IMR-90 (cell line): Measurements from ENCODE around the gene EDN2. TPM values are rescaled to one million over a fixed set of nuclear protein-coding genes. Genes with fewer than 3 reads are reported as not detected.

Source experiments
- ATAC-seq: fragments of 200-7000 bp; cut with Tn5 transposase; 2 replicates; pipeline ENCODE4 v1.9.1; 2020; ENCODE audit warnings: low read depth, mild to moderate bottlenecking, moderate library complexity
- BruUV-seq: library from RNA; stranded (reverse); fragments of 400-500 nt; replicated peaks from 2 replicates; lab custom pipeline; 2021; lab: Mats Ljungman, UMichigan
- CTCF ChIA-PET: fragments of 300-600 bp; formaldehyde crosslinking; extraction: SDS; loops from one replicate; lab custom pipeline; 2021; ENCODE audit warnings: antibody characterized with exemption; lab: Yijun Ruan, JAX
- POLR2A ChIA-PET: fragments of 300-600 bp; sonication (Branson Sonifier 250); formaldehyde crosslinking; loops from one replicate; lab custom pipeline; 2022; ENCODE audit warnings: antibody characterized with exemption; ENCODE audit not compliant: unreplicated experiment; lab: Charles Lee
- DNase-seq: peaks from one replicate; pipeline ENCODE4 v3.0.0; 2013
- H2AFZ ChIP-seq: replicated peaks from 2 replicates; pipeline ENCODE3; 2013; ENCODE audit warnings: low read length, mild to moderate bottlenecking; ENCODE audit not compliant: poor library complexity
- H2AK5ac ChIP-seq: 2 replicates; pipeline ENCODE4 v1.6.1; 2013; ENCODE audit warnings: low read depth, low read length, inconsistent platforms
- H2AK9ac ChIP-seq: replicated peaks from 2 replicates; pipeline ENCODE3; 2013; ENCODE audit warnings: mild to moderate bottlenecking, low read depth, low read length, moderate library complexity; ENCODE audit not compliant: poor library complexity
- H2BK120ac ChIP-seq: 2 replicates; pipeline ENCODE4 v1.6.1; 2013; ENCODE audit warnings: low read depth, low read length, inconsistent platforms
- H2BK15ac ChIP-seq: 3 replicates; pipeline ENCODE4 v1.6.1; 2013; ENCODE audit warnings: low read depth, low read length, inconsistent platforms
- H2BK20ac ChIP-seq: 2 replicates; pipeline ENCODE4 v1.6.1; 2013; ENCODE audit warnings: low read depth, mild to moderate bottlenecking, inconsistent platforms, low read length, moderate library complexity
- H2BK5ac ChIP-seq: 2 replicates; pipeline ENCODE4 v1.6.1; 2013; ENCODE audit warnings: mild to moderate bottlenecking, low read depth, low read length, inconsistent platforms; ENCODE audit not compliant: poor library complexity, severe bottlenecking
- H3K14ac ChIP-seq: replicated peaks from 2 replicates; pipeline ENCODE4 v1.6.1; 2013; ENCODE audit warnings: low read depth, low read length, inconsistent platforms
- H3K18ac ChIP-seq: 2 replicates; pipeline ENCODE4 v1.6.1; 2013; ENCODE audit warnings: low read depth, low read length, control low read depth
- H3K23ac ChIP-seq: 2 replicates; pipeline ENCODE4 v1.6.1; 2013; ENCODE audit warnings: low read depth, low read length, inconsistent platforms
- H3K27ac ChIP-seq: 2 replicates; pipeline ENCODE4 v1.5.1; 2013; ENCODE audit warnings: mild to moderate bottlenecking, control low read depth, low read length; ENCODE audit not compliant: insufficient read depth
- H3K27me3 ChIP-seq: 2 replicates; pipeline ENCODE4 v1.6.1; 2013; ENCODE audit warnings: low read length; ENCODE audit not compliant: control insufficient read depth, insufficient read depth
- H3K36me3 ChIP-seq: 2 replicates; pipeline ENCODE4 v1.6.1; 2013; ENCODE audit warnings: low read length, mixed read lengths; ENCODE audit not compliant: control insufficient read depth, insufficient read depth
- H3K4ac ChIP-seq: 2 replicates; pipeline ENCODE4 v1.6.1; 2013; ENCODE audit warnings: low read depth, low read length, inconsistent platforms
- H3K4me1 ChIP-seq: 2 replicates; pipeline ENCODE4 v1.6.1; 2013; ENCODE audit warnings: low read length, mixed read lengths; ENCODE audit not compliant: control insufficient read depth, insufficient read depth
- H3K4me2 ChIP-seq: 2 replicates; pipeline ENCODE4 v1.6.1; 2013; ENCODE audit warnings: low read depth, mild to moderate bottlenecking, control low read depth, low read length, moderate library complexity
- H3K4me3 ChIP-seq: 2 replicates; pipeline ENCODE4 v1.5.1; 2013; ENCODE audit warnings: low read depth, mild to moderate bottlenecking, control low read depth, low read length, moderate library complexity; ENCODE audit not compliant: insufficient read depth
- H3K56ac ChIP-seq: 2 replicates; pipeline ENCODE4 v1.6.1; 2013; ENCODE audit warnings: low read length, inconsistent platforms; ENCODE audit not compliant: insufficient read depth; ENCODE audit errors: extremely low read depth
- H3K79me1 ChIP-seq, 2 experiments: 2 replicates each; pipeline ENCODE4 v1.6.1; 2013; ENCODE audit warnings: low read length in 2 of 2, inconsistent platforms in 1 of 2, low read depth in 1 of 2
- H3K9ac ChIP-seq: 2 replicates; pipeline ENCODE4 v1.6.1; 2013; ENCODE audit warnings: low read depth, low read length, control low read depth
- H3K9me1 ChIP-seq: 2 replicates; pipeline ENCODE4 v1.6.1; 2013; ENCODE audit warnings: low read length, inconsistent platforms; ENCODE audit not compliant: insufficient read depth
- H3K9me3 ChIP-seq: 2 replicates; pipeline ENCODE4 v1.6.1; 2013; ENCODE audit warnings: low read length; ENCODE audit not compliant: control insufficient read depth, insufficient read depth
- H4K20me1 ChIP-seq: 2 replicates; pipeline ENCODE4 v1.6.1; 2013; ENCODE audit warnings: low read length, inconsistent platforms; ENCODE audit not compliant: insufficient read depth
- H4K5ac ChIP-seq: 2 replicates; pipeline ENCODE4 v1.6.1; 2013; ENCODE audit warnings: mild to moderate bottlenecking, low read depth, low read length, control low read depth
- H4K8ac ChIP-seq, 2 experiments: 2 replicates each; pipeline ENCODE4 v1.6.1; 2013; ENCODE audit warnings: low read depth in 2 of 2, low read length in 2 of 2, control low read depth in 1 of 2, inconsistent platforms in 1 of 2
- H4K91ac ChIP-seq: 2 replicates; pipeline ENCODE4 v1.6.1; 2013; ENCODE audit warnings: low read depth, low read length, inconsistent platforms; ENCODE audit not compliant: insufficient read depth
- BHLHE40 ChIP-seq: fragments of 150-350 bp; IDR thresholded peaks from 2 replicates; pipeline ENCODE4 v1.6.1; 2016; ENCODE audit warnings: mild to moderate bottlenecking, low read depth, low read length
- CHD1 ChIP-seq: IDR thresholded peaks from 2 replicates; pipeline ENCODE4 v1.6.1; 2012; ENCODE audit warnings: low read depth, low read length, improper control_type of control experiment
- FOS ChIP-seq: fragments of 150-350 bp; IDR thresholded peaks from 2 replicates; pipeline ENCODE4 v1.6.1; 2016; ENCODE audit warnings: low read depth, low read length
- MAFK ChIP-seq: IDR thresholded peaks from 2 replicates; pipeline ENCODE4 v1.6.1; 2012; ENCODE audit warnings: low read depth, low read length, improper control_type of control experiment
- MAZ ChIP-seq: IDR thresholded peaks from 2 replicates; pipeline ENCODE4 v1.6.1; 2012; ENCODE audit warnings: low read depth, mild to moderate bottlenecking, low read length, improper control_type of control experiment, moderate library complexity, borderline replicate concordance
- MXI1 ChIP-seq: IDR thresholded peaks from 2 replicates; pipeline ENCODE4 v1.6.1; 2012; ENCODE audit warnings: low read depth, mild to moderate bottlenecking, low read length, moderate library complexity, borderline replicate concordance
- NFE2L2 ChIP-seq: fragments of 150-350 bp; IDR thresholded peaks from 2 replicates; pipeline ENCODE4 v1.6.1; 2016; ENCODE audit warnings: low read depth, mild to moderate bottlenecking, low read length
- RAD21 ChIP-seq: IDR thresholded peaks from 2 replicates; pipeline ENCODE4 v1.6.1; 2012; ENCODE audit warnings: low read length, improper control_type of control experiment
- RCOR1 ChIP-seq: IDR thresholded peaks from 2 replicates; pipeline ENCODE4 v1.6.1; 2012; ENCODE audit warnings: mild to moderate bottlenecking, low read length, improper control_type of control experiment; ENCODE audit not compliant: insufficient replicate concordance
- RFX5 ChIP-seq: IDR thresholded peaks from 2 replicates; pipeline ENCODE4 v1.8.0; 2012; ENCODE audit warnings: low read depth, mild to moderate bottlenecking, low read length, moderate library complexity
- WGBS, 2 experiments: methylation state at CpG; one replicate each; pipeline versions ENCODE4 v1.1.5 to v1.1.7; 2013; ENCODE audit warnings: missing lambda C conversion rate in 2 of 2; ENCODE audit not compliant: insufficient read length in 1 of 2; ENCODE audit errors: extremely low coverage in 2 of 2; 5-methylcytosine and 5-hydroxymethylcytosine counted together
- dilution Hi-C: fragments of 300-500 bp; cut with HindIII; formaldehyde crosslinking; loops from one replicate; pipeline ENCODE4 v1.14.3; 2018; ENCODE audit warnings: low sequenced_read_pairs; ENCODE audit not compliant: unreplicated experiment
- in situ Hi-C: fragments of 300-500 bp; cut with MboI; formaldehyde crosslinking; loops from 3 replicates; pipeline ENCODE4 v1.14.3; 2019; ENCODE audit warnings: low sequenced_read_pairs, inconsistent platforms, mixed read lengths
- intact Hi-C: fragments of 100-400 bp; cut with micrococcal nuclease; formaldehyde crosslinking; loops from 2 replicates; pipeline ENCODE4 v1.10.0; 2022
- polyA plus RNA-seq, 3 experiments: library from polyadenylated mRNA; depleted of rRNA; stranded (reverse); fragments of >200 nt; gene quantifications; 2 replicates each; pipeline ENCODE4 v1.2.3, GENCODE V29; 2012; ENCODE audit warnings: low replicate concordance in 1 of 3
- total RNA-seq: library from RNA; depleted of rRNA; stranded (reverse); fragments of >200 nt; gene quantifications from 2 replicates; pipeline ENCODE4 v1.2.3, GENCODE V29; 2012

Gene EDN2
- total and polyA plus RNA-seq, 2 of the 4 experiments (the other 2 are of a cell fraction): 0.27 TPM; not detected in 1

DNA sequence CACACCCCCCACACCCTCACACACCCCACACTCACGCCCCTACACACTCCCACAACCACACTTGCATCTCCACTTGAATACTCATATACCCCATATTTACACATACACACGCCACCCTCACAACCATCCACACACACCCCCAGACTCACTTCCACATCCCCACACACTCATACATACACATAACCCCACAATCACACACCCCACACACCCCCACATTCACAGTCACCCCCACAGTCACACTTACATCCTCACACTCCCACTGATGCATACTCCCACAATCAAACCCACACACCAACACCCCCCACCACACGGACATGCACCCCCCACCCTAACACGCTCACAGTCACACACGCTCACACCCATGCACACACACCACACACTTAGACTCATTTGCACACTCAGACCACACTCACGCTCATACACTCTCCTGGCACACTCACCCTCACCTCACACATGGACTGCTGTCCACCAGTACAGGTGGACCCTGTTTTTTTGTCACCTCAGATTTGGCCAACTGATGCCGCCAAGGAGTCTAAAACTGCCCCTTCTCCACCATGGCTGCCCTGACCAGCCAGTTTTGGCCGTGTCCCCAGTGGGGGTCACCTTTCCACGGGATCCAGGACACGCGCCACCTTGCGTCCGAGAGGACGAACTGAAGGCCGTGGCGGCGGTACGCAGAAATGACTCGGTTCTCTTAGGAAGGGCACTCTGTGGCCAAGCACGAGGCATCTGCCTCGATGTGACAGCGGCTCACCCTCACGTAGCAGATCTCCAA is 45.3 kb upstream of the EDN2 start:
- no peak for DNase-seq

More for the DNA sequence above, 45.3 kb upstream of the EDN2 start:
- intact Hi-C loops: no loop called here
- Histone ChIP-seq H4K8ac (no peak overlapping the region), H3K4me3 (no peak overlapping the region), H2BK120ac (no peak overlapping the region), H2AK9ac (no peak overlapping the region), H3K4ac (no peak overlapping the region), H3K4me2 (no peak overlapping the region), H3K18ac (no peak overlapping the region), H3K4me1 (no peaks in the 10 kb centered on the region), H3K79me1 (no peaks in the 10 kb centered on the region), H3K9me3 (no peaks in the 10 kb centered on the region), H3K9me1 (peaks cover 8% of the 10 kb centered on the region; the same call in 1 of the 2 replicates), H4K5ac (no peak overlapping the region), H4K91ac (no peak overlapping the region), H3K27ac (no peak overlapping the region), H3K9ac (no peak overlapping the region), H4K20me1 (no peaks in the 10 kb centered on the region), H2AFZ (no peak overlapping the region), H3K56ac (no peak overlapping the region), H2BK20ac (no peak overlapping the region), H3K27me3 (no peaks in the 10 kb centered on the region; the same call in 1 of the 2 replicates), H2AK5ac (no peak overlapping the region), H3K23ac (no peak overlapping the region), H2BK5ac (no peak overlapping the region), H3K14ac (no peak overlapping the region), H3K36me3 (no peaks in the 10 kb centered on the region), H2BK15ac (no peak overlapping the region)
- ChIA-PET CTCF (no interaction called here), POLR2A (no interaction called here)
- in situ Hi-C loops: no loop called here
- ATAC-seq: no peak
- dilution Hi-C loops: no loop called here
- no TSS peak for BruUV-seq
- TF ChIP-seq RCOR1 (no peak), FOS (no peak), CHD1 (no peak), MXI1 (no peak), RFX5 (no peak), NFE2L2 (no peak), RAD21 (no peak), MAFK (no peak), BHLHE40 (no peak), MAZ (no peak)
- WGBS, 2 experiments: 93 to 100% methylated on average over 1 to 18 of the region's 23 CpGs
